Stimulated activated CD8-positive, alpha-beta memory T cell treated with anti-CD3 and anti-CD28 coated beads, Interleukin-12 subunit alpha, Interleukin-12 subunit beta, amount 100 ng/mL, for 24 hours (primary cell): ENCODE results near the gene RNF217.
"Not testable (repeated sequence)": the region's sequence is repeated elsewhere in the genome, so short reads cannot be mapped to it uniquely, and the experiment has no call there.

ENCODE experiments used
- DNase-seq: peaks from one replicate; pipeline ENCODE4 v3.0.0-alpha.2; 2020; ENCODE audit errors: extremely low read depth

The RNF217 gene

GRCh38 chr6:124962639-124963415 is 590 bp downstream of the RNF217 start:
- no peak for DNase-seq

- DNase-seq: no peak
These were observed 1.2 kb downstream of the RNF217 start for GRCh38 chr6:124963416-124963785.

- DNase-seq: no peak
These were observed 1.9 kb downstream of the RNF217 start for GRCh38 chr6:124963831-124964763.

- DNase-seq: no peak
These were observed 2.5 kb downstream of the RNF217 start for GRCh38 chr6:124964764-124965105.

- not testable (repeated sequence) for DNase-seq
These were observed 3.2 kb downstream of the RNF217 start for GRCh38 chr6:124965424-124965850.

GRCh38 chr6:124967444-124967843 is 5.2 kb downstream of the RNF217 start:
- no peak for DNase-seq

GRCh38 chr6:124968401-124968800 is 6.2 kb downstream of the RNF217 start:
- DNase-seq: no peak

- DNase-seq: no peak
These were observed 8.0 kb downstream of the RNF217 start for GRCh38 chr6:124970243-124970642.

GRCh38 chr6:124970763-124971162 is 8.5 kb downstream of the RNF217 start:
- DNase-seq: no peak

GRCh38 chr6:124973780-124974179 is 11.5 kb downstream of the RNF217 start:
- DNase-seq: no peak

GRCh38 chr6:124974771-124975377 is 12.6 kb downstream of the RNF217 start:
- DNase-seq: no peak

GRCh38 chr6:124977067-124977908 is 15.1 kb downstream of the RNF217 start:
- DNase-seq: no peak

- DNase-seq: no peak
These were observed 16.4 kb downstream of the RNF217 start for GRCh38 chr6:124978451-124979293.

GRCh38 chr6:124979294-124979678 is 17.0 kb downstream of the RNF217 start:
- no peak for DNase-seq

GRCh38 chr6:124982669-124983068 is 20.4 kb downstream of the RNF217 start:
- no peak for DNase-seq

GRCh38 chr6:124983383-124984083 is 21.3 kb downstream of the RNF217 start:
- DNase-seq: no peak

- DNase-seq: no peak
These were observed 22.6 kb downstream of the RNF217 start for GRCh38 chr6:124984668-124985338.

GRCh38 chr6:124986164-124986563 is 23.9 kb downstream of the RNF217 start:
- no peak for DNase-seq

GRCh38 chr6:124987291-124987690 is 25.1 kb downstream of the RNF217 start:
- no peak for DNase-seq
